Measurements from ENCODE around the gene CCR7.

Gene CCR7

DNA sequence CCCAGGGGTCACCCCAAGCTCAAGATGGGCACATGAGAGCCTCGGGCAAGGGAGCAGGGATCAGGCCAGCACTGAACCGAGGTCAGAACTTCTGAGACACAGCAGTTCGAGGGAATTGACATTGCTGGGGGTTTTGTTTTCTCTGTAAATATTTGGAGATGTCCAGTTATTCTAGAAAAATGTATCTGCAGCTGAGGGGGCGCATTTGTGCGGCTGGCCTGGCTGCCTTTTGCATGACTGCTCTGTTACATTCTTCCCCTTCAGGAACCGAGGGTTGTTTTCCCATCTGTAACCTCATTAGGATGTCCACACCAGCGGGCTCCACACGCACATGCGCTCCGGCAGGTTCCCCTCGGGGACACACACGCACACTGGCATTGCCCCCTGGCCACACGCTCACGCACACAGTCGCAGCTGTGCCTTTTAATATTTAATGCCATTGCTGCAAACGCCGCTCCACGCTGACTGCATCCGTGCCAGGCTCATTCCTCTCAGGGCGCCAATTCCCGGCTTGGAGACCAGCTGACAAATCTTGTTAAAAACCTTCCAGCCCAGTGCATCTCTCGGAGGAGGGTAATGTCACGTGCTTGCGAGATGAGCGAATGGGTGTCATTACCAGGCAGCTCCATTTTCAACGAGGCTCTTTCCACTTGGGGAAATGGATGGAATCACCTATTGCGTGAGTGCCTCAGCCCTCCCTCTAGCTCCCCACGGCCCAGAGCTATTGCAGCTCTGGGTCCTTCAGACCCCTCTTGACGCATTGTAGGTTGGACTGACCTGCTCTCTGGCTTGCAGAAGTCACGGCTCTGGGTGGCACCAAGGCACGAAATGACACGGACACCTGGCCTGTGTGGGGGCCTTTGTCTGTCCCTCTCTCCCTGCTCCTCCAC, 13.1 kb downstream of the CCR7 start:
- Histone ChIP-seq H3K9me3 (no peaks in the 10 kb centered on the region), H3K4me3 (ENCODE audit: low read depth in 1 of 2, low read length in 1 of 2) (no peak overlapping the region), H3K27me3 (peaks cover 34% of the 10 kb centered on the region), H3K27ac (no peak overlapping the region), H3K36me3 (no peaks in the 10 kb centered on the region), H3K4me1 (ENCODE audit: control insufficient read depth in 1 of 2, insufficient read depth in 1 of 2, low read depth in 1 of 2, low read length in 1 of 2) (peaks cover 0 to 7% of the 10 kb centered on the region in 2 experiments)
- TF ChIP-seq, protein P1, sequence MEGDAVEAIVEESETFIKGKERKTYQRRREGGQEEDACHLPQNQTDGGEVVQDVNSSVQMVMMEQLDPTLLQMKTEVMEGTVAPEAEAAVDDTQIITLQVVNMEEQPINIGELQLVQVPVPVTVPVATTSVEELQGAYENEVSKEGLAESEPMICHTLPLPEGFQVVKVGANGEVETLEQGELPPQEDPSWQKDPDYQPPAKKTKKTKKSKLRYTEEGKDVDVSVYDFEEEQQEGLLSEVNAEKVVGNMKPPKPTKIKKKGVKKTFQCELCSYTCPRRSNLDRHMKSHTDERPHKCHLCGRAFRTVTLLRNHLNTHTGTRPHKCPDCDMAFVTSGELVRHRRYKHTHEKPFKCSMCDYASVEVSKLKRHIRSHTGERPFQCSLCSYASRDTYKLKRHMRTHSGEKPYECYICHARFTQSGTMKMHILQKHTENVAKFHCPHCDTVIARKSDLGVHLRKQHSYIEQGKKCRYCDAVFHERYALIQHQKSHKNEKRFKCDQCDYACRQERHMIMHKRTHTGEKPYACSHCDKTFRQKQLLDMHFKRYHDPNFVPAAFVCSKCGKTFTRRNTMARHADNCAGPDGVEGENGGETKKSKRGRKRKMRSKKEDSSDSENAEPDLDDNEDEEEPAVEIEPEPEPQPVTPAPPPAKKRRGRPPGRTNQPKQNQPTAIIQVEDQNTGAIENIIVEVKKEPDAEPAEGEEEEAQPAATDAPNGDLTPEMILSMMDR (IDR thresholded peaks at IDR 0.05) = no peak

DNA sequence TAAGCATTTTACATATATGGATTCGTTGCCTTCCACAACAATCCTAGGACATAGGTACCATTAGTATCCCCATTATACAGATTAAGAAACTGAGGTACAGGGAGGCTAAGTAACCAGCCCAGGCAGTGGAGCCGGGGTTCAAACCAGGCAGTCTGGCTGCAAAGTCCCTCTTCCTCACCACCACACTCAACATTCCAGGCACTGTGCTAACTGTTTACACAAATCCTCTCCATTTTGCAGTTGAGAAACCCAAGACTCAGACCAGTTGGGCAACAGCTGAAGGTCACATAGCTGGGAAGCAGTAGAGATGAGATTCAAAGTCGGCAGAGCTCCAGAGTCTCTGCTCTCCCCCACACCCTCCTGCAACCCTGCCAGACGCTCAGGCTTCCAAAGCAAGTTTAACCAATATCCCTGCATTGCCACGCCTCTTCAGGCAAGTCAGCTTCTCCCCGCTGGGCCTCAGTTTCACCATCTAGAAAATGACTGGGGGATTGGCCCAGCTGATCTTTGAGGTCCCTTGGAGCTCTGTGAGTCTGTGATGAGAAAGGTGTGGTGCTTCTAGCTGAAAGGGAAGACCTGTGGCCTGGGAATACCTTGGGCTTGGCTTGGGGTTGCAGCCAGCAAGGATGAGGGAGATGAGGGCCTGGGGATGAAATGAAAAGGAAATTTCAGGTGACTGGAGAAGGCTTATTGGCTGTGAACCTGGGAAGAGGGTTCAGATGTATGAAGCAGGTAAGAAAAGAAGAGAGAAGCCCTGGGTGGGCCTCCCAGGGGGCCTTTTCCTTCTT, 14.0 kb downstream of the CCR7 start:
- H3K27ac ChIP-seq = no peak overlapping the region
- peaks cover 0 to 7% of the 10 kb centered on the region in 2 experiments for H3K4me1 ChIP-seq (ENCODE audit: control insufficient read depth in 1 of 2, insufficient read depth in 1 of 2, low read depth in 1 of 2, low read length in 1 of 2)
- no peaks in the 10 kb centered on the region for H3K36me3 ChIP-seq
- TF ChIP-seq, protein P1 (IDR thresholded peaks at IDR 0.05) = no peak
- no peaks in the 10 kb centered on the region for H3K9me3 ChIP-seq
- H3K4me3 ChIP-seq (ENCODE audit: low read depth in 1 of 2, low read length in 1 of 2) = no peak overlapping the region
- H3K27me3 ChIP-seq = peaks cover 27% of the 10 kb centered on the region

DNA sequence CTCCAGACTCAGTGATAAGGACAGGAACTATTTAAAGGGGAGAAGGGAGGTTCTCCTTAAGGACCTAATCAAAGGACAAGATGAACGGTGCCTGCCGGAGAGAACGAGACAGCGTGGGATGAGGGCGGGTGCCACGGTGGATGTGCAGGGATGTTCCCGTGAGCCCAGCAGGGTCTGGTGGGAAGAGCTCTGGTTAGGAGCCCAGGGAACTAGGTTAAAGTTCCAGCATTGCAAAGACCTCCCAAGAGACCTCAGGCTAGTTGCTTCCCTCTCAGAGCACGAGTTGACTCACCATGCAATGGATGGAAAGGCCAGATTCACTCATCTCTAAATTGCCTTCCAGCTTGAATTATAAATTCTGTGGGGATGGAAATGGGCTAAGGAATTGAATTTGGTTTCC, 14.7 kb downstream of the CCR7 start:
- TF ChIP-seq, protein P1 (IDR thresholded peaks at IDR 0.05) = no peak
- H3K4me1 ChIP-seq (ENCODE audit: control insufficient read depth in 1 of 2, insufficient read depth in 1 of 2, low read depth in 1 of 2, low read length in 1 of 2) = peaks cover 0 to 7% of the 10 kb centered on the region in 2 experiments
- peaks cover 21% of the 10 kb centered on the region for H3K27me3 ChIP-seq
- H3K36me3 ChIP-seq = no peaks in the 10 kb centered on the region
- H3K9me3 ChIP-seq = no peaks in the 10 kb centered on the region
- H3K27ac ChIP-seq = no peak overlapping the region
- H3K4me3 ChIP-seq (ENCODE audit: low read depth in 1 of 2, low read length in 1 of 2) = no peak overlapping the region

DNA sequence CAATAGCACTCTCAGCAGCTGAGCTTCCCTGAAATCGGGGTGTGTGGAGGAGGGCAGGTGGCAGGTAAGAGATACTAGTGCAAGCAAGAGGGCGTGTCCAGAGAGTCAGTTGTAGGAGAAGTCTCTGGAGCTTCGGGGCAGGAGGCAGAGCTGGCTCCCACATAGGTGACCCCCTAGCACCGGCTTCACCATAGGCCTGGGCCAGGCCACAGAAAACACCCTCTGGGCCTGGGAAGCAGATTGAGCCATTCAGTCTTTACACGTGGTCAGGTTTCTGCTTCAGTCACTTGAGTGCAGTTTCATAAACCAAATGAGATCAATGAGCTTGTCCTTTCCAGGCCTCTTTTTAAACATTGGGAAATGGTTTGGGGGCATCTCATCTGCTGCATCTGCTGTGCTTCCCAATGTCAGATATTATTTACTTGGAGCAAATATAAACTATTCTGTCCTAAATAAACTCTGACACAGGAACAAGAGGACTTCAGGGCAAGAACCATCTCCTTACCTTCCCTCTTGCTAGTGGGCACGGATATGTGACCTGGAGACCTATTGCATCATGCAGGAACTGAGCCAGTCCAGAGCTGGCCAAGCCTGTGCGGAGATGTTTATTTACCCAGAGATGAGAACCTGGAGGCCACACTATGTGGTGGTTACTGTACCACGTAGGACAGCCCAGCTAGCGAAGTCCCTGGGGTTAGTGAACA, 16.1 kb downstream of the CCR7 start:
- TF ChIP-seq, protein P1 (IDR thresholded peaks at IDR 0.05) = no peak
- H3K4me1 ChIP-seq (ENCODE audit: control insufficient read depth in 1 of 2, insufficient read depth in 1 of 2, low read depth in 1 of 2, low read length in 1 of 2) = peaks cover 0 to 5% of the 10 kb centered on the region in 2 experiments
- H3K27ac ChIP-seq = no peak overlapping the region
- H3K27me3 ChIP-seq = peaks cover 10% of the 10 kb centered on the region
- H3K4me3 ChIP-seq (ENCODE audit: low read depth in 1 of 2, low read length in 1 of 2) = no peak overlapping the region
- H3K9me3 ChIP-seq = no peaks in the 10 kb centered on the region
- no peaks in the 10 kb centered on the region for H3K36me3 ChIP-seq

DNA sequence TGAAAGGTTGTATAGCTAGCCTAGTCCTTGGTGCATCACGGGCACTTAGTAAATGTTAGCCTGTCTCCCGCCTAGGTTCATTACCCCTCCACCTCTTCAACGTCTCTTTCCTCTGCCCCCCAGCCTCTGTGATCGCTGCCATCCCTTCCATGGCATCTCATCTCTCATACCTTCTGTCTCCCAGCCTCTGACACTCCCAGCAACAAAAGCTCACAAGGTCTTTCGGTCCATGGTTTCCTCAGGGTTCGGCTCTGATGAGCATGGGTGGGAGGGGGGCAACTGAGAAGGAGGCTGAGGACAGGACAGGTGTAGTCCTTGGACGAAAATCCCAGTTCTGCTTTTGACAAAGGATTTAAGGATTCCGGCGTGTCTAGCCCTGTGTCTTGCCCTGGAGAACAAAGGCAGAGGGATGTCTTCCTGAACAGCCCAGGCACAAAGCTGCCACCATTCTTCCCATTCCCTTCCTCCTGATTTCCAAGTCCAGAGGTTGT, 16.7 kb downstream of the CCR7 start:
- H3K36me3 ChIP-seq = no peaks in the 10 kb centered on the region
- H3K27me3 ChIP-seq = peaks cover 10% of the 10 kb centered on the region
- H3K27ac ChIP-seq = no peak overlapping the region
- TF ChIP-seq, protein P1 (IDR thresholded peaks at IDR 0.05) = no peak
- H3K9me3 ChIP-seq = no peaks in the 10 kb centered on the region
- H3K4me1 ChIP-seq (ENCODE audit: control insufficient read depth in 1 of 2, insufficient read depth in 1 of 2, low read depth in 1 of 2, low read length in 1 of 2) = no peaks in the 10 kb centered on the region
- no peak overlapping the region for H3K4me3 ChIP-seq (ENCODE audit: low read depth in 1 of 2, low read length in 1 of 2)

All from neutrophil (primary cell).